Measurements from ENCODE around the gene METTL16. TPM values are rescaled to one million over a fixed set of nuclear protein-coding genes. Genes with fewer than 3 reads are reported as not detected.
A peak's percentile ranks its signal among the peaks of the same experiment; 100 is the strongest.

METTL16 gene
- total RNA-seq, 1 experiment from 2014 or later = 37.6 TPM

GRCh38 chr17:2405247-2405926 is 106.3 kb downstream of the METTL16 start:
- Histone ChIP-seq H3K4me3 (replicated peaks in 1 of 2; ENCODE audit: low read depth in 1 of 2, low read length in 2 of 2) (no peak overlapping the region), H3K4me2 (ENCODE audit: low read length) (peak overlapping the region; percentile 80), H3K79me2 (ENCODE audit: insufficient read depth, low read length) (peaks cover 3% of the 10 kb centered on the region; the same call in 1 of the 2 replicates), H3K9ac (ENCODE audit: low read length) (peak overlapping the region; percentile 47), H4K20me1 (ENCODE audit: insufficient read depth) (no peaks in the 10 kb centered on the region), H3K36me3 (ENCODE audit: control insufficient read depth in 1 of 2, insufficient read depth in 2 of 2, low read length in 2 of 2) (no peaks in the 10 kb centered on the region), H3K4me1 (ENCODE audit: control insufficient read depth in 1 of 2, insufficient read depth in 2 of 2, low read length in 2 of 2) (peaks cover 43 to 64% of the 10 kb centered on the region in 2 experiments), H3K27ac (ENCODE audit: low read depth, low read length) (peak overlapping the region; percentile 86; the same call in 1 of the 2 replicates), H3K9me2 (ENCODE audit: insufficient read depth) (no peaks in the 10 kb centered on the region), H2AFZ (ENCODE audit: low read depth, low read length, poor library complexity, severe bottlenecking) (no peak overlapping the region), H3K27me3 (ENCODE audit: insufficient read depth, low read length) (no peaks in the 10 kb centered on the region), H3K9me3 (ENCODE audit: control insufficient read depth in 1 of 2, insufficient read depth in 1 of 2, low read depth in 1 of 2, low read length in 2 of 2) (no peaks in the 10 kb centered on the region)
- CTCF ChIA-PET = interaction anchor here (1.9 to 2.6 kb wide), 2 partner anchors 11 to 23 kb away, joined by 7 to 8 read pairs; no protein-coding TSS in a partner anchor
- intact Hi-C loops (cut with micrococcal nuclease) = loop anchor here (5.0 to 10.0 kb wide), 2 partner anchors 68 to 691 kb away; partner anchors contain the start of genes SGSM2, TLCD2 and TSR1
- RAD21 ChIA-PET (ENCODE audit: low non-redundant PET in 1 of 2, low total read pairs in 2 of 2, uncharacterized antibody in 2 of 2, unreplicated experiment in 2 of 2) = no interaction called here
- 0 out of 2 replicates have a peak, but pooled peaks have one; percentile 13 for TF ChIP-seq JUND (IDR thresholded peaks at IDR 0.05)
- no peak for TF ChIP-seq SIN3A (IDR thresholded peaks at IDR 0.05; ENCODE audit: low read depth)
- TF ChIP-seq ZNF274 (IDR thresholded peaks at IDR 0.05; ENCODE audit: low read depth, low read length) = no peak
- no peak for TF ChIP-seq SP1 (IDR thresholded peaks at IDR 0.05; ENCODE audit: low read depth)
- POLR2A ChIA-PET = interaction anchor here (1.1 kb wide), 1 partner anchor 10 kb away, joined by 3 read pairs; no protein-coding TSS in a partner anchor
- no TSS peak for BruUV-seq (replicated peaks)
- DNase-seq (ENCODE audit: low read depth, low spot score) = no peak
- no peak for ATAC-seq

- H3K4me3 ChIP-seq (replicated peaks in 1 of 2; ENCODE audit: low read depth in 1 of 2, low read length in 2 of 2) = no peak overlapping the region
- H3K9me2 ChIP-seq (ENCODE audit: insufficient read depth) = no peaks in the 10 kb centered on the region
- RAD21 ChIA-PET (ENCODE audit: low non-redundant PET in 1 of 2, low total read pairs in 2 of 2, uncharacterized antibody in 2 of 2, unreplicated experiment in 2 of 2) = no interaction called here
- no peak overlapping the region for H3K9ac ChIP-seq (ENCODE audit: low read length)
- DNase-seq (ENCODE audit: low read depth, low spot score) = no peak
- TF ChIP-seq ZNF274 (IDR thresholded peaks at IDR 0.05; ENCODE audit: low read depth, low read length) (no peak), POLR2AphosphoS5 (IDR thresholded peaks at IDR 0.05; ENCODE audit: low read depth, low read length) (0 out of 2 replicates have a peak, but pooled peaks have one; percentile 15)
- intact Hi-C loops (cut with micrococcal nuclease) = loop anchor here (10.0 kb wide), 1 partner anchor 688 kb away; the partner anchor contains the start of gene TLCD2
- no peak for ATAC-seq
- H3K9me3 ChIP-seq (ENCODE audit: control insufficient read depth in 1 of 2, insufficient read depth in 1 of 2, low read depth in 1 of 2, low read length in 2 of 2) = no peaks in the 10 kb centered on the region
- CTCF ChIA-PET = interaction anchor here (1.0 to 2.6 kb wide), 2 partner anchors 13 to 21 kb away, joined by 3 to 8 read pairs; no protein-coding TSS in a partner anchor
- peak overlapping the region; percentile 47; the same call in 1 of the 2 replicates for H3K27ac ChIP-seq (ENCODE audit: low read depth, low read length)
- peaks cover 50 to 83% of the 10 kb centered on the region in 2 experiments for H3K4me1 ChIP-seq (ENCODE audit: control insufficient read depth in 1 of 2, insufficient read depth in 2 of 2, low read length in 2 of 2)
- no peaks in the 10 kb centered on the region for H3K27me3 ChIP-seq (ENCODE audit: insufficient read depth, low read length)
- H3K4me2 ChIP-seq (ENCODE audit: low read length) = no peak overlapping the region
- POLR2A ChIA-PET = no interaction called here
- no peaks in the 10 kb centered on the region for H4K20me1 ChIP-seq (ENCODE audit: insufficient read depth)
- peaks cover 13% of the 10 kb centered on the region for H3K79me2 ChIP-seq (ENCODE audit: insufficient read depth, low read length)
- H3K36me3 ChIP-seq (ENCODE audit: control insufficient read depth in 1 of 2, insufficient read depth in 2 of 2, low read length in 2 of 2) = no peaks in the 10 kb centered on the region
- H2AFZ ChIP-seq (ENCODE audit: low read depth, low read length, poor library complexity, severe bottlenecking) = no peak overlapping the region
- BruUV-seq (replicated peaks) = no TSS peak
These were observed 108.6 kb downstream of the METTL16 start for GRCh38 chr17:2403044-2403443.

All from HCT116 (cell line).